Heart right ventricle (tissue), 16 donors: ENCODE results near the gene ABCA6. TPM values are rescaled to one million over a fixed set of nuclear protein-coding genes. Genes with fewer than 3 reads are reported as not detected.
"Not testable (repeated sequence)": the region's sequence is repeated elsewhere in the genome, so short reads cannot be mapped to it uniquely, and the experiment has no call there.

Experiments
- ATAC-seq, 8 donors: fragments of 200-7000 bp; cut with Tn5 transposase; one replicate each; pipeline ENCODE4 v1.9.1; 2020; ENCODE audit warnings: mild to moderate bottlenecking in 8 of 8, moderate library complexity in 8 of 8, moderate number of reproducible peaks in 1 of 8
- DNase-seq, 2 donors: peaks; one replicate each; pipeline ENCODE4 v3.0.0-alpha.2; 2020
- H3K27ac ChIP-seq, 10 donors: fragments of 200-600 bp; sonication (generic) in 2 of 10; one replicate each; pipeline versions ENCODE4 v1.5.0 to v1.8.0; 2020 to 2022; ENCODE audit warnings: mild to moderate bottlenecking in 3 of 10
- H3K27me3 ChIP-seq, 7 donors: fragments of 200-600 bp; one replicate each; pipeline ENCODE4 v1.8.0; 2021 to 2022; ENCODE audit warnings: mild to moderate bottlenecking in 2 of 7
- H3K36me3 ChIP-seq, 9 donors: fragments of 200-600 bp; sonication (generic) in 1 of 9; one replicate each; pipeline versions ENCODE4 v1.5.0 to v1.8.0; 2020 to 2022; ENCODE audit warnings: mild to moderate bottlenecking in 2 of 9
- H3K4me1 ChIP-seq, 9 donors: fragments of 200-600 bp; sonication (generic) in 1 of 9; one replicate each; pipeline versions ENCODE4 v1.5.0 to v1.8.0; 2020 to 2022; ENCODE audit warnings: mild to moderate bottlenecking in 4 of 9
- H3K4me3 ChIP-seq, 10 donors: fragments of 200-600 bp; sonication (generic) in 2 of 10; one replicate each; pipeline versions ENCODE4 v1.5.0 to v1.8.0; 2020 to 2022; ENCODE audit warnings: mild to moderate bottlenecking in 7 of 10, moderate library complexity in 2 of 10
- H3K9me3 ChIP-seq, 11 donors: fragments of 200-600 bp in 10 of 11; sonication (generic) in 2 of 11; one replicate each; pipeline versions ENCODE4 v1.5.0 to v1.8.0; 2013 to 2022; ENCODE audit warnings: mild to moderate bottlenecking in 2 of 11, control low read depth in 1 of 11, moderate library complexity in 1 of 11
- CTCF ChIP-seq, 9 donors: fragments of 200-600 bp; sonication (generic) in 2 of 9; IDR thresholded peaks; one replicate each; pipeline versions ENCODE4 v1.5.0 to v1.8.0; 2021 to 2022; ENCODE audit warnings: antibody characterized with exemption in 9 of 9, mild to moderate bottlenecking in 5 of 9, moderate library complexity in 1 of 9
- WGBS, 2 donors: extraction: QIAGEN DNeasy Blood & Tissue Kit; methylation state at CpG; one replicate each; pipeline ENCODE4 v1.1.7; 2013; ENCODE audit warnings: inconsistent platforms in 1 of 2; 5-methylcytosine and 5-hydroxymethylcytosine counted together
- intact Hi-C, 10 donors: fragments of 100-400 bp; cut with DNase I; formaldehyde crosslinking; loops; one replicate each; pipeline versions ENCODE4 v1.11.1 to v1.14.2; 2022
- polyA plus RNA-seq, 2 donors: library from polyadenylated mRNA; stranded (reverse); fragments of 200-250 nt; gene quantifications; one replicate each; pipeline ENCODE4 v1.2.3, GENCODE V29; 2013
- total RNA-seq, 10 donors: library from RNA; stranded (reverse); fragmentation: NEBNext Ultra II Directional in 3 of 10; extraction: Animal tissue kit (Norgen Biotek cat#: 25700) in 3 of 10; gene quantifications; one replicate each; pipeline versions ENCODE4 v1.2.1 to v1.2.4, GENCODE V29; 2021 to 2023
- donor health status: Arrhythmogenic right ventricular cardiomyopathy.
- donor health status: ischemic (EF 13 %, LVEDD 7.1; RV severe dilation, severe dysfunction).
- donor health status: healthy with polysubstance abuse.
- donor health status: DM: no; HTN: yes; CAD: no.
- donor health status: DM: no; HTN: no; CAD: no.
- donor health status: ischemic (EF 25% LVEDD 6.9; RV normal size, moderate dysfunction).
- donor health status: ischemic (EF 25% LVEDD 5.7; RV mildly dilated, moderate dysfunction).
- donor health status: healthy.
- donor health status: DM: yes; HTN: yes; CAD: no.
- donor health status: Ischemic cardiomyopathy.
- donor health status: ischemic (EF 35%, LVEDD 5.7; RV mildly dilated, moderate dysfunction).
- donor health status: nonischemic (EF 11% LVEDD 7.7; RV severe dilation, severe dysfunction).
- donor health status: DM: yes; HTN: yes; CAD: no.
- donor health status: PGD.
- donor health status: ischemic (EF 29% LVEDD 5.4; RV normal size, mild dysfunction).
- donor health status: nonischemic (EF 23%, LVEDD 6.1; RV moderate dilation, normal function).

ABCA6 gene
- total and polyA plus RNA-seq, 12 donors, result 5.7 to 38.0 (median 15.0) TPM

GRCh38 chr17:69084911-69085310 is 56.8 kb downstream of the ABCA6 start:
- DNase-seq, result no peak
- H3K36me3 ChIP-seq, result peaks cover 8 to 88% (median 23%) of the 10 kb centered on the region in 9 donors
- no peak overlapping the region for H3K27ac ChIP-seq
- peaks cover 0 to 11% (median 7%) of the 10 kb centered on the region in 11 donors for H3K9me3 ChIP-seq
- ATAC-seq, result no peak
- no peaks in the 10 kb centered on the region for H3K4me1 ChIP-seq
- WGBS, 2 donors, result 59 to 64% methylated on average over 13 of the region's 13 CpGs
- no peak overlapping the region for H3K4me3 ChIP-seq
- intact Hi-C loops, result no loop called here
- peak in 3 of 9 donors; percentile 10 to 37 (median 14) for TF ChIP-seq CTCF (IDR thresholded peaks at IDR 0.05)
- H3K27me3 ChIP-seq, result no peaks in the 10 kb centered on the region

DNA sequence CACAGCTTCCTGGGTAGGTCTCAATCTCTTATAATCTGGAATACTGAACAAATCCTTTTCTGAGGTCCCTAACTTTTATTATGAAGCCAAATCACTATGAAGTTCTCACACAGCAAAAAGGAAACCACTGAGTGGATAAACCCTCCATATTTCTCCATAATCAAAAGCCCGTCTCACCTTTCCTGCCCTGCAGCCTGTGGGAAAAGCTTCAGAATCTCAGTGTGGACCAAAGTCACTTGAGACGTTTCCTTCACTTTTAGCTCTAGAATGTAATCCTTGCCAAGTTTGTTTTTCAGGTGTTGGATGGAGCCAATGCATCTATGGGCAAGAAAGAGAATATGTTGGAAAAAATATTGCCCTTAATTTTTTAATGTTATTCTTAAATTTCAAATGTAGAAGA is 59.0 kb downstream of the ABCA6 start:
- Histone ChIP-seq H3K9me3 (peaks cover 0 to 11% (median 7%) of the 10 kb centered on the region in 11 donors), H3K4me3 (no peak overlapping the region), H3K27ac (no peak overlapping the region), H3K36me3 (peaks cover 8 to 96% (median 38%) of the 10 kb centered on the region in 9 donors), H3K4me1 (no peaks in the 10 kb centered on the region), H3K27me3 (no peaks in the 10 kb centered on the region)
- no peak for ATAC-seq
- DNase-seq, result no peak
- TF ChIP-seq CTCF (IDR thresholded peaks at IDR 0.05), result no peak
- WGBS, 2 donors, result 88 to 96% methylated on average over 2 of the region's 2 CpGs
- intact Hi-C loops, result no loop called here

DNA sequence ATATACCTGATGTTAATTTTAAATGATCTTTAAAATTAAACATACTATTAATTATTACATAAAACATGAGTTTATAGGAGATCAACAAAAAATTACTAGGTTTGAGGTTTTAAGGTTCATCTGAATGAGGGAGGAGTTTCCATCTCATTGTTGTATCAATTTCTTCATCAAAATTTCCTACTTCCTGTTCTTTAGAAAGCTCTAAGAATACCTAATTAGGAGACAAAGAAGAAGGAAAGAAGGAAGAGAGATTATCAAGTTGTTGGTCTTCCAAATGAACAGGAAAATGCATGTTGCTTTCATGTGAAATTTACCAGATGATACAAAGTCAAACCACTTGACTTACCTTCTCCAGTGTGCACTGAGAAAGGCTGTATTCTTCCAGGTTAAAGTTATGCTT is 62.8 kb downstream of the ABCA6 start:
- H3K27ac ChIP-seq, result no peak overlapping the region
- ATAC-seq (no peak), DNase-seq (no peak)
- H3K4me1 ChIP-seq, result no peaks in the 10 kb centered on the region
- H3K4me3 ChIP-seq, result no peak overlapping the region
- peaks cover 5 to 73% (median 38%) of the 10 kb centered on the region in 9 donors for H3K36me3 ChIP-seq
- H3K27me3 ChIP-seq, result no peaks in the 10 kb centered on the region
- H3K9me3 ChIP-seq, result peaks cover 0 to 43% (median 14%) of the 10 kb centered on the region in 11 donors
- intact Hi-C loops, result loop anchor here in 1 of 10 donors (2.0 kb wide), 1 partner anchor 40 kb away; no protein-coding TSS in a partner anchor
- TF ChIP-seq CTCF (IDR thresholded peaks at IDR 0.05), result no peak

DNA sequence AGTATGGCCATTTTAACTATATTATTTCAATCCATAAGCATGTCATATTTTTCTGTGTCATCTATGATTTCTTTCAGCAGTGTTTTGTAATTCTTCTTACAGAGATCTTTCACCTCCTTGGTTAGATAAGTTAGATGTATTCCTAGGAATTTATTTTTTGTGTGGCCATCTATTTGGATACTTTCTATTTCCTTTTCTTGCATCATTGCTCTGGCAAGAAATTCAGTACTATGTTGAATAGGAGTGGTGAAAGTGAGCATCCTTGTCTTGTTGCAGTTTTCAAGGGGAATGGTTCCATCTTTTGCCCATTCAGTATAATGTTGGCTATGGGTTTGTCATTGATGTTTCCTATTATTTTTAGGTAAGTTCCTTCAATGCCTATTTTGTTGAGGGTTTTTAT is 65.9 kb downstream of the ABCA6 start:
- intact Hi-C loops, result no loop called here
- Histone ChIP-seq H3K27ac (no peak overlapping the region), H3K4me3 (no peak overlapping the region), H3K9me3 (peaks cover 0 to 44% (median 16%) of the 10 kb centered on the region in 11 donors), H3K36me3 (peaks cover 0 to 44% (median 23%) of the 10 kb centered on the region in 9 donors), H3K27me3 (no peaks in the 10 kb centered on the region), H3K4me1 (peaks cover 0 to 4% (median 0%) of the 10 kb centered on the region in 9 donors)
- ATAC-seq, result no peak
- no peak for DNase-seq
- no peak for TF ChIP-seq CTCF (IDR thresholded peaks at IDR 0.05)

- H3K27me3 ChIP-seq, ATAC-seq, H3K4me3 ChIP-seq, intact Hi-C loops, H3K27ac ChIP-seq, DNase-seq: not testable (repeated sequence)
- Histone ChIP-seq H3K9me3 (peaks cover 0 to 45% (median 16%) of the 10 kb centered on the region in 11 donors), H3K4me1 (peaks cover 0 to 17% (median 0%) of the 10 kb centered on the region in 9 donors), H3K36me3 (peaks cover 0 to 20% (median 5%) of the 10 kb centered on the region in 9 donors)
These were observed 68.3 kb downstream of the ABCA6 start for GRCh38 chr17:69073392-69073791.

GRCh38 chr17:69072803-69073256 is 68.9 kb downstream of the ABCA6 start:
- H3K4me1 ChIP-seq, result peaks cover 0 to 22% (median 0%) of the 10 kb centered on the region in 9 donors
- ATAC-seq, H3K27ac ChIP-seq, H3K4me3 ChIP-seq, H3K27me3 ChIP-seq, intact Hi-C loops, DNase-seq: not testable (repeated sequence)
- WGBS, 2 donors, result 83 to 91% methylated on average over 1 of the region's 1 CpG
- H3K9me3 ChIP-seq, result peaks cover 0 to 45% (median 16%) of the 10 kb centered on the region in 11 donors
- H3K36me3 ChIP-seq, result peaks cover 0 to 14% (median under 1%) of the 10 kb centered on the region in 9 donors

GRCh38 chr17:69071233-69071586 is 70.5 kb downstream of the ABCA6 start:
- Histone ChIP-seq H3K4me1 (peaks cover 0 to 37% (median 0%) of the 10 kb centered on the region in 9 donors), H3K9me3 (peaks cover 0 to 37% (median 16%) of the 10 kb centered on the region in 11 donors)
- H3K36me3 ChIP-seq, H3K27me3 ChIP-seq, H3K27ac ChIP-seq, intact Hi-C loops, ATAC-seq, H3K4me3 ChIP-seq, DNase-seq: not testable (repeated sequence)
- WGBS, 2 donors, result 77 to 82% methylated on average over 4 of the region's 4 CpGs
